ENCODE measurements around the gene SORBS1. TPM values are rescaled to one million over a fixed set of nuclear protein-coding genes. Genes with fewer than 3 reads are reported as not detected.

Gene SORBS1
- total RNA-seq, 2 experiments from 2014 or later, result 0.13 to 0.70 TPM

DNA sequence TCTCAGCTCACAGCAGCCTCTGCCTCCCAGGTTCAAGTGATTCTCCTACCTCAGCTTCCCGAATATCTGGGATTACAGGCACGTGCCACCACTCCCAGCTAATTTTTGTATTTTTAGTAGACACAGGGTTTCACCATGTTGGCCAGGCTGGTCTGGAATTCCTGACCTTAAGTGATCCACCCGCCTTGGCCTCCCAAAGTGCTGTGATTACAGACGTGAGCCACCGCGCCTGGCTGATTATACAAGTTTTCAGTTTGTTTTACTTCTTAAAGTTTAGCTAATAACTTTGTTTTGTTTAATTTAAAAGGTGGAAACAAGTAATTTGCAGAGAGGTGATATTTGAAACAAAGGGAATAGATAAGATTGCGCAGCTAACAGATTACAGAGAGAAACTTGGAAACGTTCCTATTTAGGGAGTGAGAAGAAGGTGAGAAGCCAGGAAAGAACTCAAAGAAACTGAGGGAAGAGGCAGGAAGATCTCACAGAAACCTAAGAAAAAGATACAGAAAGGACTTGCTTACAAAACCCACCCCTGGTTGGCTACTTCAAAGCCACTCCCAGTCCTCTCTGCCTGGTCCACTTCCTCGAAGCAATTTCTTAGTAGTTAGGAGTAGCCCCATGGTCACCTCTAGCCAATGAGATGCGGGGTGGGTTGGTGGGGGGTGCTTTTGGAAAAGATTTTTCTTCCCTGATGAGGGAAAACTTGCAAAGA is 255.4 kb downstream of the SORBS1 start:
- Mint-ChIP-seq H3K36me3 (ENCODE audit: low read depth) (no peaks in the 10 kb centered on the region), H3K4me3 (no peak overlapping the region), H3K4me1 (ENCODE audit: low read depth) (no peaks in the 10 kb centered on the region), H3K27me3 (no peaks in the 10 kb centered on the region), H3K9me3 (no peaks in the 10 kb centered on the region), H3K27ac (no peak overlapping the region)
- ChIA-PET POLR2A (no interaction called here), CTCF (no interaction called here)
- TF ChIP-seq, protein P1, sequence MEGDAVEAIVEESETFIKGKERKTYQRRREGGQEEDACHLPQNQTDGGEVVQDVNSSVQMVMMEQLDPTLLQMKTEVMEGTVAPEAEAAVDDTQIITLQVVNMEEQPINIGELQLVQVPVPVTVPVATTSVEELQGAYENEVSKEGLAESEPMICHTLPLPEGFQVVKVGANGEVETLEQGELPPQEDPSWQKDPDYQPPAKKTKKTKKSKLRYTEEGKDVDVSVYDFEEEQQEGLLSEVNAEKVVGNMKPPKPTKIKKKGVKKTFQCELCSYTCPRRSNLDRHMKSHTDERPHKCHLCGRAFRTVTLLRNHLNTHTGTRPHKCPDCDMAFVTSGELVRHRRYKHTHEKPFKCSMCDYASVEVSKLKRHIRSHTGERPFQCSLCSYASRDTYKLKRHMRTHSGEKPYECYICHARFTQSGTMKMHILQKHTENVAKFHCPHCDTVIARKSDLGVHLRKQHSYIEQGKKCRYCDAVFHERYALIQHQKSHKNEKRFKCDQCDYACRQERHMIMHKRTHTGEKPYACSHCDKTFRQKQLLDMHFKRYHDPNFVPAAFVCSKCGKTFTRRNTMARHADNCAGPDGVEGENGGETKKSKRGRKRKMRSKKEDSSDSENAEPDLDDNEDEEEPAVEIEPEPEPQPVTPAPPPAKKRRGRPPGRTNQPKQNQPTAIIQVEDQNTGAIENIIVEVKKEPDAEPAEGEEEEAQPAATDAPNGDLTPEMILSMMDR (IDR thresholded peaks at IDR 0.05), result no peak
- DNase-seq, result no peak
- no peak for ATAC-seq
- intact Hi-C loops (cut with micrococcal nuclease), result no loop called here

GRCh38 chr10:95304976-95305375 is 256.2 kb downstream of the SORBS1 start:
- no peaks in the 10 kb centered on the region for H3K27me3 Mint-ChIP-seq
- ATAC-seq (no peak), DNase-seq (no peak)
- no peak overlapping the region for H3K27ac Mint-ChIP-seq
- no peak overlapping the region for H3K4me3 Mint-ChIP-seq
- no peaks in the 10 kb centered on the region for H3K36me3 Mint-ChIP-seq (ENCODE audit: low read depth)
- CTCF ChIA-PET, result no interaction called here
- no peaks in the 10 kb centered on the region for H3K4me1 Mint-ChIP-seq (ENCODE audit: low read depth)
- POLR2A ChIA-PET, result no interaction called here
- intact Hi-C loops (cut with micrococcal nuclease), result no loop called here
- no peaks in the 10 kb centered on the region for H3K9me3 Mint-ChIP-seq
- TF ChIP-seq, protein P1 (IDR thresholded peaks at IDR 0.05), result no peak

DNA sequence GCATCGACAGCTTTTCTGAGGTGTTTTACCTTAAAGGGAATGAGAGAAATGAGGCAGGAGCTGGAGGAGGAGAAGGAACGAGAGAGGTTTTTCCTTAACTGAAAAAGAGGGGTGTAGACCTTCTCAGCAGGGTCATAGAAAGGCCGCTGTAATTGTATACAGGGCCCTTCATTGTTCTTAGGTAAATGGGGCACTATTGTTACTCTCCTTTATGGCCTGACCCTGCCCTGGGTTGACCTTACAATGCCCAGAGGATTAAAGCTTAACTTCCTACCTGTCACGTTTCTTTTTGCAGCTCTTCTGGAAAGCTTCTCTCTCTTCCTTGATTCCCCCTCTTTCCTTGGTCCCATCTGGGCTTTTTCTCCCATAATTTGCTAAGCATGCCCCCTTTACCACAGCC is 256.7 kb downstream of the SORBS1 start:
- CTCF ChIA-PET, result no interaction called here
- H3K4me3 Mint-ChIP-seq, result no peak overlapping the region
- DNase-seq, result no peak

DNA sequence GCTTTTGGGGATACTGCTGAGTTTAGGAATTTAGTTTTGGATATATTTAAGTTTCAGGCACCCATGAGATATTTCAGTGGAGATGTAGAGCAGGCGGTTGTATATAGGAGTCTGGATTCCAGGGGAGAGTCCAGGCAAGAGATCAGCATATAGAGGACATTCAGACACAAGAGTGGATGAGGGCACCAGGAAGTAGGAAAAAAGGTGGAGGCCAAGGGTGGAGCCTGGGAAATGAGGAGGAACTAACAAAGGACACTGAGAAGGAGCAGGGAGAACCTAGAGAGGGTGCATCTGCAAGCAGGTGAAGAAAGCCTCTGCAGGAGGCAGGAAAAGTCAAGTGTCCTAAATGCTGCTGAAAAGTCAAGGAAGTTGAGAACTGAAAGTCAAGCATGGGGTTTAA is 257.2 kb downstream of the SORBS1 start:
- H3K27ac Mint-ChIP-seq, result no peak overlapping the region
- ATAC-seq, result no peak
- CTCF ChIA-PET, result interaction anchor here (1.2 kb wide), 1 partner anchor 58 kb away, joined by 3 read pairs; no protein-coding TSS in a partner anchor
- H3K4me1 Mint-ChIP-seq (ENCODE audit: low read depth), result no peaks in the 10 kb centered on the region
- intact Hi-C loops (cut with micrococcal nuclease), result no loop called here
- H3K9me3 Mint-ChIP-seq, result no peaks in the 10 kb centered on the region
- POLR2A ChIA-PET, result no interaction called here
- no peaks in the 10 kb centered on the region for H3K36me3 Mint-ChIP-seq (ENCODE audit: low read depth)
- DNase-seq, result no peak
- no peaks in the 10 kb centered on the region for H3K27me3 Mint-ChIP-seq
- H3K4me3 Mint-ChIP-seq, result no peak overlapping the region
- TF ChIP-seq, protein P1 (IDR thresholded peaks at IDR 0.05), result no peak

More for the DNA sequence above, 256.7 kb downstream of the SORBS1 start:
- TF ChIP-seq, protein P1 (IDR thresholded peaks at IDR 0.05), result no peak
- intact Hi-C loops (cut with micrococcal nuclease), result no loop called here
- POLR2A ChIA-PET, result no interaction called here
- H3K27me3 Mint-ChIP-seq, result no peaks in the 10 kb centered on the region
- ATAC-seq, result no peak
- H3K27ac Mint-ChIP-seq, result no peak overlapping the region
- no peaks in the 10 kb centered on the region for H3K4me1 Mint-ChIP-seq (ENCODE audit: low read depth)
- no peaks in the 10 kb centered on the region for H3K9me3 Mint-ChIP-seq
- H3K36me3 Mint-ChIP-seq (ENCODE audit: low read depth), result no peaks in the 10 kb centered on the region

GRCh38 chr10:95303535-95303934 is 257.6 kb downstream of the SORBS1 start:
- Mint-ChIP-seq H3K36me3 (ENCODE audit: low read depth) (no peaks in the 10 kb centered on the region), H3K27me3 (no peaks in the 10 kb centered on the region), H3K27ac (no peak overlapping the region), H3K4me3 (no peak overlapping the region), H3K9me3 (no peaks in the 10 kb centered on the region), H3K4me1 (ENCODE audit: low read depth) (no peaks in the 10 kb centered on the region)
- ChIA-PET POLR2A (no interaction called here), CTCF (interaction anchor here (1.2 kb wide), 1 partner anchor 57 kb away, joined by 3 read pairs; no protein-coding TSS in a partner anchor)
- intact Hi-C loops (cut with micrococcal nuclease), result no loop called here
- TF ChIP-seq, protein P1 (IDR thresholded peaks at IDR 0.05), result no peak
- DNase-seq, result no peak
- no peak for ATAC-seq
